OCI-LY1 (cell line): ENCODE results near the gene UTP25.

Experiments used
- H2AFZ ChIP-seq: fragments of 200-600 bp; sonication (generic), shearing (Covaris generic); 2 replicates; pipeline ENCODE4 v1.6.0; 2014; ENCODE audit warnings: antibody characterized with exemption, mild to moderate bottlenecking, low read length
- H3F3A ChIP-seq: fragments of 200-600 bp; sonication (generic), shearing (Covaris generic); 2 replicates; pipeline ENCODE4 v1.6.0; 2014; ENCODE audit warnings: mild to moderate bottlenecking, antibody characterized with exemption, low read length, moderate library complexity; ENCODE audit not compliant: insufficient read depth
- H3K27ac ChIP-seq: fragments of 200-600 bp; sonication (generic); 2 replicates; pipeline ENCODE4 v1.5.1; 2014; ENCODE audit warnings: low read length, mixed run types, mild to moderate bottlenecking, low read depth; ENCODE audit not compliant: poor library complexity, severe bottlenecking
- H3K27me3 ChIP-seq: fragments of 200-600 bp; sonication (generic); 2 replicates; pipeline ENCODE4 v1.6.0; 2014; ENCODE audit warnings: antibody characterized with exemption, mild to moderate bottlenecking, low read length, moderate library complexity; ENCODE audit not compliant: insufficient read depth
- H3K36me3 ChIP-seq: fragments of 200-600 bp; sonication (generic); 2 replicates; pipeline ENCODE4 v1.6.1; 2014; ENCODE audit warnings: mild to moderate bottlenecking, antibody characterized with exemption, low read length, moderate library complexity, mixed read lengths; ENCODE audit not compliant: insufficient read depth
- H3K4me1 ChIP-seq: fragments of 200-600 bp; sonication (generic); 2 replicates; pipeline ENCODE4 v1.5.1; 2014; ENCODE audit warnings: mild to moderate bottlenecking, low read length, moderate library complexity; ENCODE audit not compliant: insufficient read depth, severe bottlenecking
- H3K4me2 ChIP-seq: fragments of 200-600 bp; sonication (generic), shearing (Covaris generic); 2 replicates; pipeline ENCODE4 v1.6.1; 2014; ENCODE audit warnings: low read length
- H3K4me3 ChIP-seq: fragments of 200-600 bp; sonication (generic); 2 replicates; pipeline ENCODE4 v1.5.1; 2014; ENCODE audit warnings: low read length, low read depth, mild to moderate bottlenecking, mixed read lengths; ENCODE audit not compliant: poor library complexity, severe bottlenecking
- H3K79me2 ChIP-seq: fragments of 200-600 bp; shearing (Covaris generic); 2 replicates; pipeline ENCODE4 v1.6.1; 2016; ENCODE audit warnings: mixed run types, low read length, mixed read lengths; ENCODE audit not compliant: insufficient read depth
- H3K9ac ChIP-seq: fragments of 200-600 bp; sonication (generic), shearing (Covaris generic); 2 replicates; pipeline ENCODE4 v1.6.1; 2014; ENCODE audit warnings: mild to moderate bottlenecking, low read length, mixed read lengths
- H3K9me2 ChIP-seq: fragments of 200-600 bp; sonication (generic), shearing (Covaris generic); 2 replicates; pipeline ENCODE4 v1.6.1; 2014; ENCODE audit warnings: low read depth, mild to moderate bottlenecking, low read length, mixed read lengths
- H3K9me3 ChIP-seq: fragments of 200-600 bp; shearing (Covaris generic); 2 replicates; pipeline ENCODE4 v1.6.1; 2014; ENCODE audit warnings: low read length, mixed read lengths
- H4K20me1 ChIP-seq: fragments of 200-600 bp; sonication (generic), shearing (Covaris generic); 2 replicates; pipeline ENCODE4 v1.6.0; 2016; ENCODE audit warnings: mild to moderate bottlenecking, low read length; ENCODE audit not compliant: insufficient read depth
- EZH2 ChIP-seq: fragments of 200-600 bp; sonication (generic), shearing (Covaris generic); IDR thresholded peaks from 2 replicates; pipeline ENCODE4 v1.8.0; 2017; ENCODE audit warnings: borderline replicate concordance, mixed run types, mild to moderate bottlenecking, antibody characterized with exemption, low read length, moderate library complexity, mixed read lengths
- TF ChIP-seq, protein P1 (sequence below): fragments of 200-600 bp; sonication (generic), shearing (Covaris generic); IDR thresholded peaks from 2 replicates; pipeline ENCODE4 v1.5.1; 2017; ENCODE audit warnings: mild to moderate bottlenecking, antibody characterized with exemption, low read length, moderate library complexity, mixed read lengths

UTP25 gene

DNA sequence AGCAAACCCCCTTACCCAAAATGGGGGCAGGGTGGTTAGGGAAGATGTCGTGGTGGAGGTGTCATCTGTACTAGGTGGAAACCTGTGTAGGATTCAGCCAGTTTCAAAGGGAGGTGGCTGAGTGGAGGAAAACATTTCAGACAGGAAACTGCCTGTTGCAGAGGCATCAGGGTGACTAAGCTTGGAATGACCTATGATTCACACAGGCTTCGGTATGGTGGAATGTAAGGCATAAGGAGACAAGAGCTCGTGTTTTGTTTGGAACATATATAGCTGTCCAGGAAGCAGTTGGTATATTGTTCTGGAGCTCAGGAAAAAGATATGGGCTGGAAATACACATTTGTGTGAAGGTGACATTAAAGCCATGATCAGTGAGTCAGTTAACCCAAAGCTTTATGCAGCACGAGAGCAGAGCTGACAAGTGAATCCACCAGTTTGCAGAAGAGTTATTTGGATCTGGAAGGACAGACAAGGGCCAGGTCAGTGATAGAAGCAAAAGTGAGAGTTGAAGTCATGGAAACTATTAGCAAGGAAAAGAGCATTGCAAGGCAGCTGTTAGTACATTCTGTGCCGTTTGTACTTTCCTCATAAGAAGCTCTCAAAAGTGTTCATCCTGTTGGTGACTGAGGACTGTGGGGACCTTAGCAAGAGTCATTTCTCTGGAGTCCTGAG, 12.2 kb downstream of the UTP25 start:
- no peaks in the 10 kb centered on the region for H3K27me3 ChIP-seq
- TF ChIP-seq, protein P1, sequence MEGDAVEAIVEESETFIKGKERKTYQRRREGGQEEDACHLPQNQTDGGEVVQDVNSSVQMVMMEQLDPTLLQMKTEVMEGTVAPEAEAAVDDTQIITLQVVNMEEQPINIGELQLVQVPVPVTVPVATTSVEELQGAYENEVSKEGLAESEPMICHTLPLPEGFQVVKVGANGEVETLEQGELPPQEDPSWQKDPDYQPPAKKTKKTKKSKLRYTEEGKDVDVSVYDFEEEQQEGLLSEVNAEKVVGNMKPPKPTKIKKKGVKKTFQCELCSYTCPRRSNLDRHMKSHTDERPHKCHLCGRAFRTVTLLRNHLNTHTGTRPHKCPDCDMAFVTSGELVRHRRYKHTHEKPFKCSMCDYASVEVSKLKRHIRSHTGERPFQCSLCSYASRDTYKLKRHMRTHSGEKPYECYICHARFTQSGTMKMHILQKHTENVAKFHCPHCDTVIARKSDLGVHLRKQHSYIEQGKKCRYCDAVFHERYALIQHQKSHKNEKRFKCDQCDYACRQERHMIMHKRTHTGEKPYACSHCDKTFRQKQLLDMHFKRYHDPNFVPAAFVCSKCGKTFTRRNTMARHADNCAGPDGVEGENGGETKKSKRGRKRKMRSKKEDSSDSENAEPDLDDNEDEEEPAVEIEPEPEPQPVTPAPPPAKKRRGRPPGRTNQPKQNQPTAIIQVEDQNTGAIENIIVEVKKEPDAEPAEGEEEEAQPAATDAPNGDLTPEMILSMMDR = no peak
- no peak for TF ChIP-seq EZH2
- H3K27ac ChIP-seq = no peak overlapping the region
- H3K9me3 ChIP-seq = no peaks in the 10 kb centered on the region
- H3K9me2 ChIP-seq = no peaks in the 10 kb centered on the region
- H2AFZ ChIP-seq = no peak overlapping the region
- H3F3A ChIP-seq = no peaks in the 10 kb centered on the region
- H3K4me3 ChIP-seq = no peak overlapping the region
- H3K9ac ChIP-seq = no peak overlapping the region
- H3K4me1 ChIP-seq = no peaks in the 10 kb centered on the region
- no peaks in the 10 kb centered on the region for H3K79me2 ChIP-seq
- peaks cover 96% of the 10 kb centered on the region for H3K36me3 ChIP-seq
- no peak overlapping the region for H3K4me2 ChIP-seq
- no peaks in the 10 kb centered on the region for H4K20me1 ChIP-seq

DNA sequence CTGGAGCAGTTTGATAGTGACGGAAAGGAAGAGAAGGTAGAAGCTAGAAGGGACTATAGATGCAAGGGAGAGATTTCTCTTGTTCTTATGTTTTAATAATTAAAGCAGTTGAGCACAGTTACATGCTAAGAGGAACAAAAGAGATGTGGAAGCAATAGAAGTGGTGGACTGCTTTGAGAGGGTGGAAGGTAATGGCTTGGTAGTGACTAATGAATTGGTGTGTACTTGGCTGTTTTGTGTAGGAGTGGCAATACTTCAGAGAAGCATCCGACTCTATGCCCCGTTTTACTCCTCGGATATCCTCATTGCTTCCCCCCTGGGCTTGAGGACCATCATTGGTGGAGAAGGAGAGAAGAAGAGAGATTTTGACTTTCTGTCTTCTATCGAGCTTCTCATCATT, 12.8 kb downstream of the UTP25 start:
- Histone ChIP-seq H3F3A (no peaks in the 10 kb centered on the region), H3K4me2 (no peak overlapping the region), H3K27me3 (no peaks in the 10 kb centered on the region), H3K4me1 (no peaks in the 10 kb centered on the region), H3K9me3 (no peaks in the 10 kb centered on the region), H3K36me3 (peaks cover 95% of the 10 kb centered on the region), H3K79me2 (no peaks in the 10 kb centered on the region), H4K20me1 (no peaks in the 10 kb centered on the region), H3K4me3 (no peak overlapping the region), H3K9me2 (no peaks in the 10 kb centered on the region), H3K27ac (no peak overlapping the region), H2AFZ (no peak overlapping the region), H3K9ac (no peak overlapping the region)
- TF ChIP-seq, protein P1 = no peak
- no peak for TF ChIP-seq EZH2

DNA sequence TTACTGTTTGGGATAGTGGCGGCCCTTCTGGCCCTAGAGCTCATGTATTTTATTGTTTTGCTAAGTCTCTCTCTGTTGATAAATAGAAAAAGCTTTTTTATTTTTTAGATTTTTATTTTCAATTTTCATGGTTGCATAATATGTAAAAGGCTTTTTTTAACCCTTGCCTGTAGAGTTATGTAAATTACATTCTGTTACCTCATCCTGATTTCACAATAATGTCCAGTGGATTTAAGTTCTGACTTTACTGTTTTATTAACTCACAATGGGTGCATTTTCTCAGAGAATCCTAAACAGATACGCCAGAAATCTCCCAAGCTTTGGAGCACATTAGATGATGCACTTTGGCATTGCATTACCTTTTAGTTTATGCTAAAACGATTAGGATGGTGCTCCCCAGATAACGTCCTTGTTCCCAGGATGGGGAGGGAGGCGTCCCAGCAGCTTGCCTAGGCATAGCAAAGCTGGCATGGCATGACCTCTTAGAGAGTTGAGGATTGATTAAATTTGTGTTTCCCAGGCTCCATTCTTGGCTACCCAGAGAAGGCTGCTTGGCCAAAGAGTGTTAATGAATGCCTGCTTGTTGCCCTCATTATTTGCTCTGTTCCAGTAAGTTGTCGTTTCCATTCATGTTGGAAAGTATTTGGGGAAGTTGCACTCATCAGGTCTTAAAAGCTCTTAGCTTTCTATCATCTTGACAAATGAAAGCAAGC, 17.1 kb downstream of the UTP25 start:
- H3K79me2 ChIP-seq = no peaks in the 10 kb centered on the region
- no peak for TF ChIP-seq EZH2
- TF ChIP-seq, protein P1 = no peak

More for the DNA sequence above, 17.1 kb downstream of the UTP25 start:
- no peak overlapping the region for H2AFZ ChIP-seq
- H3K4me1 ChIP-seq = no peaks in the 10 kb centered on the region
- H3K9me2 ChIP-seq = no peaks in the 10 kb centered on the region
- H3K9ac ChIP-seq = no peak overlapping the region
- H3K4me2 ChIP-seq = no peak overlapping the region
- H3K9me3 ChIP-seq = no peaks in the 10 kb centered on the region
- no peak overlapping the region for H3K27ac ChIP-seq
- H4K20me1 ChIP-seq = no peaks in the 10 kb centered on the region
- no peaks in the 10 kb centered on the region for H3F3A ChIP-seq
- H3K36me3 ChIP-seq = peaks cover 85% of the 10 kb centered on the region
- no peaks in the 10 kb centered on the region for H3K27me3 ChIP-seq
- H3K4me3 ChIP-seq = no peak overlapping the region
